Hepatic stellate cell (primary cell): ENCODE measurements around the gene PCAT7.
"Not testable (repeated sequence)": the region's sequence is repeated elsewhere in the genome, so short reads cannot be mapped to it uniquely, and the experiment has no call there.

Experiments used
- DNase-seq: peaks from one replicate; pipeline ENCODE4 v3.0.0; 2011; ENCODE audit warnings: low spot score

Gene PCAT7

GRCh38 chr9:94563548-94563947 is 8.7 kb downstream of the PCAT7 start:
- no peak for DNase-seq

DNA sequence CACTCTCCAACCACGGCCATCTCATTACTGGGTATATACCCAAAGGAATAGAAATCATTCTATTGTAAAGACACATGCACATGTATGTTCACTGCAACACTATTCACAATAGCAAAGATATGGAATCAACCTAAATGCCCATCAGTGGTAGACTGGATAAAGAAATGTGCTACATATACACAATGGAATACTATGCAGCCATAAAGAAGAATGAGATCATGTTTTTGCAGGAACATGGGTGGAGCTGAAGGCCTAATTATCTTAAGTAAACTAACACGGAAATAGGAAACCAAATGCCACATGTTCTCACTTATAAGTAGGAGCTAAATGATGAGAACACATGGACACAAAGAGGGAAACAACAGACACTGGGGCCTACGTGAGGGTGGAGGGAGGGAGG is 9.4 kb downstream of the PCAT7 start:
- DNase-seq, result not testable (repeated sequence)

- no peak for DNase-seq
These were observed 11.7 kb downstream of the PCAT7 start for GRCh38 chr9:94566550-94566949.

DNA sequence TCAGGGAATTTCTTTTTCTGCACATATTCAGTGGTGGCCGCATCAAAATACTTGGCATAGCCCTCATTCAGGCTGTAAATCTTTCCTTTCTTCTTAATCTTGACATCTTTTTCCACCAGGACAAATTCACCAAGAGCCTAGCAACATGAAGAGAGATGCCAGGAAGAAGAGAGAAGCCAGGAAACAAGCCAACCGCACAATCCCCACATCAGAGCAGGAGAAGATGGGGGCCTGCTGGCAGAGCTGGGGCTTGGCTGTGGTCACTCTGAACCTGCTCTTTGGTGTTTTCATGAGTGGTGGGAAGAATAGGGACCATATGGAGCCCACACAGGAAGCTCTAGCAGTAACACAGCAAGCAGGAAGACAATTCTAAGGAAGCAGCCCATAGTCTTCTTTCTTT is 12.4 kb downstream of the PCAT7 start:
- DNase-seq, result no peak

DNA sequence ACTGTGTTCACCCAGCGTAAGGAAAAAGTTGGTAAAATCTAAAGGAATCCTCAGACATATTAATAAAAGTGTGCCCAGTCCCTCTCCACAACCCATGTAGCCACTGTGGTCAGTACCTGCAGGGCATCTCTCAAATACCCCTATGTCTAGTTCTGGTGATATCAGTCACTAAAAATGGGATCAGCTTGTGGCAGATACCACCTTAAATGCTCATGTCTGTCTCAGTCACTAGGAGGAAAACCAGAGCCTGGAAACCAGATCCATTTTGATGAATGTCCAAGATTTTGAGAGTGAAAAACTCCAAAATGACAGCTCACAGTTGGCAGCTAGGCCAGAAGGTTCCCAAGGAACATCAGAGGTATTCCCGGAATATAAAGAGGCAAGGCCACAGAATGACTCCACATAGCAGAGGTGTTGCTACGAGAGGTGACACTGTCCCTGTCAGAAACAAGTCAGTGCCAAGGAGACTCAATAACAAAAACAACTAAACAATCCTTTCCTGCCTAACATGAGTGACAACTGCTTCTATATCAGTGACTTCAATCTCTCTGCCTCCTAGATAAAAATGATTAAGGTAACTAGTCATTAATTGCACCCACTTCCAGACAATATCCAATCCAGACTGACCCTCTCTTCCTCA is 13.5 kb downstream of the PCAT7 start:
- DNase-seq, result no peak

GRCh38 chr9:94568972-94569712 is 14.3 kb downstream of the PCAT7 start:
- no peak for DNase-seq

GRCh38 chr9:94576131-94576530 is 21.2 kb downstream of the PCAT7 start:
- no peak for DNase-seq

DNA sequence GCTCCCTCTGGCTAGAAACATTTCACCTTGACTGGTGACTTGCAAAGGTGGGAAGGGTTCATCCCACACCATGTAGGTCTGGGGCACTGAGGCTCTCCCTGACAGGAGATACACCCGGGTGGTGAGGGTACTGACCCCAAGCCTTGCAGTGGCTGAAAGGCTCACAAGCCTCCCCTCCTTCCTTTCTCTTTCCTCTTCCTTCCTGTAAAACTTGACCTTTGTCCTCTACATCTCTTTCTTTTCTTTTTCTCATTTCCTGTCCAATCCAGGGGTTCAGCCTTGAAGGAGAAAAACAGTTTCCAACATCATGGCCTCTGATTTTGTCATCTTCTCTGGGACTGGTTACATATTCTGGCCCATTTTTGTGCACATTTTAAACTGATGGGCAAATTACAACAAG is 22.2 kb downstream of the PCAT7 start:
- DNase-seq, result no peak

GRCh38 chr9:94577571-94577970 is 22.7 kb downstream of the PCAT7 start:
- DNase-seq, result no peak

DNA sequence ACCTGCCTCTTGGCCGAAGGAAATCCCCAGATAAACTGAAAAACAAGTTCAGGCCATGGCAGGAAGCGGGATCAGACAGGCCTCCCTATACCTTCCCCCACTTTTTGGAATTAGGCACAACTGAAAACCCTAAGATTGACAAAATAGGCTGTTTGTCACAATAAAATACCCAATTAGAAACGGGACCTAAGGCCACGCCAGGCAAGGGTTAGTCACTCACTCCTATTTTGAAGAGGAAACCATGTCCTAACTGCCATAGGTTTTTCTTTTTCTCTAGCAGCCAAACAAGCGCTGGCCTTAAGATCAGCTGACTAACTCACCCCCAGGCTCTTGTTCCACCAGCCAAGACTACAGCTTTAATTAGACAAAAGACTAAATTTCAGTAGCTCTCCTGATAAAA is 26.8 kb downstream of the PCAT7 start:
- DNase-seq, result no peak

- DNase-seq, result no peak
These were observed 29.7 kb downstream of the PCAT7 start for GRCh38 chr9:94584555-94584954.

GRCh38 chr9:94586316-94586715 is 31.4 kb downstream of the PCAT7 start:
- DNase-seq, result no peak

DNA sequence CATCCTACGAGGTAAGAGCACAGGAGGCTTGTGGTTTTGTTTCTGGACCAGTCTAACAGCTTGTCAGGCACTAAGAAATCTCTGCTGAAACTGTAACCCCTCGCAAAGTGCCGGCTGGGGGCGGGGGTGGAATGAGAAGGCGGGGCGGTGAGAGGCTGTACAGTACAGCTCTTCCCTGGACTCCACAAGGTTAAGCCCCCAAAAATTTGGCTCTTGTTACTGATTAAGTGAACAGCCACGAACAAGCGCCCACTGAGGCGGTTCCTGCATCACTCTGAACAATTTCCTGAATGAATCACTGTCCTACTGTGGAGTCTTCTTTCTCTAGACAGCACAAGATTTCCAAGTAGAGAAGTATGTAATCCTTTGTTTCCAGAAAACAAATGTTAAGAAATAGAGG is 31.9 kb downstream of the PCAT7 start:
- peak; percentile 34 for DNase-seq

DNA sequence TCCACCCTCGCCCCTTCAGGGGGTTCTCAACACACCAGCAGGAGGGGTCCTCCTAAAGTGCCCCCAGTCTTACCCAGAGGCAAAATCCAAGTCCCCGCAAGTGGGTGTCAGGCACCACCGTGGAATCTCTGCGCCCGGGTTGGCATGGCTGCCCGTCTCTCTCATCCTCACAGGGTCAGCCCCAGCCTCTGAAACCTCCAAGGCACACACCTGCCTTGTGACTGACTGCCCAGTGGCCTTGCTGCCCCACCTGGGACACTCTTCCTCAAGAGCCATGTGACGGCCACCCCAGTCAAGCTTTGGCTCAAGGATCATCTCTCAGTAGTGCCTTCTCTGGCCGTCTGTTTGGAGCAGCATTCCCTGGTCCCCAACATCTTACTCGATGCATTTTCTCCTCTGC is 33.8 kb downstream of the PCAT7 start:
- DNase-seq, result no peak

GRCh38 chr9:94591046-94591545 is 36.2 kb downstream of the PCAT7 start:
- not testable (repeated sequence) for DNase-seq

DNA sequence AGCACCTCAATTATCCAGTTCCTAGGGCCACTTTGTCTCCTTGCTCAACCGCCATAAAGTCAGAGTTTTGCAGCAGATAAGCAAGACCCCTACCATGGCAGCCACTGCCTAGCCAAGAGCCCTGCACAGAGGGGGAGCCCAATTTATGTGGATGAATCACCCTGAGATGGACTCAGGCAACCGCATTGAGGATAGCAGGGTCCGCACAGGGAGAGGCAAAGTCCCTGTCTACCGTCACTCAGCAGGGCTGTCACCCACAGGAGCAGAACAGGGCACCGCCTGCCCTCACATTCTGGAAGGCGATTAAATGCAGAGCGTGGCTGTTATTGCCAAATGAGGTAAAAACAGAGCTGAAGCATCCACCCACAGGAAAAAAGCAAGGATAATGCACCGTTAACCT is 37.0 kb downstream of the PCAT7 start:
- no peak for DNase-seq

DNA sequence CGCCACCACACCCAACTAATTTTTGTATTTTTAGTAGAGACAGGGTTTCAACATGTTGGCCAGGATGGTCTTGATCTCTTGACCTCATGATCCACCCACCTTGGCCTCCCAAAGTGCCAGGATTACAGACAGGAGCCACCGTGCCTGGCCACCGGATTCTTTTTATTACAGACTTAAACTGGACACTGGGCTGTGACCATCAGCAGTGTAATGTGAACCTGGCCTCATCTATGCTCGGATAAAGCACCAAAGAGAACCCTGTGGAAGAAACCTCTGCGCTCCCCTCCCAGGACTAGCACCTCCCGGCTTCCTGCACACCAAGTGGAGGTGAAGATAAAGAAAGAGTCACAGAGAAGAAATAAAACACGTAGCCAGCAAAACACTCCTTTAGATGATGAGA is 37.8 kb downstream of the PCAT7 start:
- not testable (repeated sequence) for DNase-seq

- no peak for DNase-seq
These were observed 38.8 kb downstream of the PCAT7 start, which contains the start of gene FBP2 for GRCh38 chr9:94593459-94594345. Gene FBP2 (minus strand): TSS chr9:94593824. CDS start chr9:94593726, 98 bp downstream.

- no peak for DNase-seq
These were observed 44.2 kb downstream of the PCAT7 start for GRCh38 chr9:94599102-94599501.

GRCh38 chr9:94600258-94600657 is 45.4 kb downstream of the PCAT7 start:
- DNase-seq, result no peak

- DNase-seq, result no peak
These were observed 45.8 kb downstream of the PCAT7 start for GRCh38 chr9:94600715-94601114.

- DNase-seq, result no peak
These were observed 47.8 kb downstream of the PCAT7 start for GRCh38 chr9:94602666-94603065.
